Nephron progenitor cell (in vitro differentiated cells): ENCODE results near the gene ELAVL1.
A peak's percentile ranks its signal among the peaks of the same experiment; 100 is the strongest.

ENCODE experiments used
- DNase-seq: peaks from one replicate; pipeline ENCODE4 v3.0.0; 2021
- H3K27ac Mint-ChIP-seq: 2 replicates; pipeline ENCODE4 v1.8.0; 2021; ENCODE audit warnings: mild to moderate bottlenecking, moderate library complexity, mixed read lengths
- H3K27me3 Mint-ChIP-seq: 2 replicates; pipeline ENCODE4 v1.8.0; 2021; ENCODE audit warnings: mild to moderate bottlenecking, low read depth, mixed read lengths; ENCODE audit not compliant: poor library complexity
- H3K36me3 Mint-ChIP-seq: 2 replicates; pipeline ENCODE4 v1.8.0; 2021; ENCODE audit warnings: low read depth, mixed read lengths
- H3K4me1 Mint-ChIP-seq: 2 replicates; pipeline ENCODE4 v1.8.0; 2021; ENCODE audit warnings: mixed read lengths
- H3K4me3 Mint-ChIP-seq: 2 replicates; pipeline ENCODE4 v1.8.0; 2021; ENCODE audit warnings: mild to moderate bottlenecking, moderate library complexity, mixed read lengths
- H3K9me3 Mint-ChIP-seq: 2 replicates; pipeline ENCODE4 v1.8.0; 2021; ENCODE audit warnings: mild to moderate bottlenecking, moderate library complexity, mixed read lengths
- TF ChIP-seq, protein P1 (sequence below): fragments of 200-600 bp; sonication (generic); IDR thresholded peaks from 2 replicates; pipeline ENCODE4 v1.5.0; 2021; ENCODE audit warnings: antibody characterized with exemption

ELAVL1 gene

DNA sequence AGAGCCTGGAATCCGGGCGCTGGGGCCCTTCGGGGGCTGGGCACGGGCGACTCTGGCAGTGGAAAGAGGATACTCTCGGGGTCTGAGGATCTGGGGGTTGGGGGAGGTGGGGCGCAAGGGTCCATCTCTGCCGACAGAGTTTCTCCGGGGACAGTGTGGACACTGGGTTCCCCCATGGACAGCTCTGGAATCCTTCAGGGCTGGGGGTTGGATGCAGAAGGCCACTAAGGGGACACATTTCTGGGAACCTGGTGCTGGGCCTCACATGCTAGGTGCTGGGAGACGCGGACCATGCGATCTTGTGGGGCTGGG lies 88.5 kb downstream of the ELAVL1 start:
- H3K4me1 Mint-ChIP-seq = peaks cover 38% of the 10 kb centered on the region
- peaks cover 9% of the 10 kb centered on the region for H3K36me3 Mint-ChIP-seq
- H3K4me3 Mint-ChIP-seq = peak overlapping the region; percentile 81
- no peak for DNase-seq
- peaks cover 63% of the 10 kb centered on the region for H3K27me3 Mint-ChIP-seq
- no peak overlapping the region for H3K27ac Mint-ChIP-seq
- H3K9me3 Mint-ChIP-seq = no peaks in the 10 kb centered on the region
- TF ChIP-seq, protein P1, sequence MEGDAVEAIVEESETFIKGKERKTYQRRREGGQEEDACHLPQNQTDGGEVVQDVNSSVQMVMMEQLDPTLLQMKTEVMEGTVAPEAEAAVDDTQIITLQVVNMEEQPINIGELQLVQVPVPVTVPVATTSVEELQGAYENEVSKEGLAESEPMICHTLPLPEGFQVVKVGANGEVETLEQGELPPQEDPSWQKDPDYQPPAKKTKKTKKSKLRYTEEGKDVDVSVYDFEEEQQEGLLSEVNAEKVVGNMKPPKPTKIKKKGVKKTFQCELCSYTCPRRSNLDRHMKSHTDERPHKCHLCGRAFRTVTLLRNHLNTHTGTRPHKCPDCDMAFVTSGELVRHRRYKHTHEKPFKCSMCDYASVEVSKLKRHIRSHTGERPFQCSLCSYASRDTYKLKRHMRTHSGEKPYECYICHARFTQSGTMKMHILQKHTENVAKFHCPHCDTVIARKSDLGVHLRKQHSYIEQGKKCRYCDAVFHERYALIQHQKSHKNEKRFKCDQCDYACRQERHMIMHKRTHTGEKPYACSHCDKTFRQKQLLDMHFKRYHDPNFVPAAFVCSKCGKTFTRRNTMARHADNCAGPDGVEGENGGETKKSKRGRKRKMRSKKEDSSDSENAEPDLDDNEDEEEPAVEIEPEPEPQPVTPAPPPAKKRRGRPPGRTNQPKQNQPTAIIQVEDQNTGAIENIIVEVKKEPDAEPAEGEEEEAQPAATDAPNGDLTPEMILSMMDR = no peak

DNA sequence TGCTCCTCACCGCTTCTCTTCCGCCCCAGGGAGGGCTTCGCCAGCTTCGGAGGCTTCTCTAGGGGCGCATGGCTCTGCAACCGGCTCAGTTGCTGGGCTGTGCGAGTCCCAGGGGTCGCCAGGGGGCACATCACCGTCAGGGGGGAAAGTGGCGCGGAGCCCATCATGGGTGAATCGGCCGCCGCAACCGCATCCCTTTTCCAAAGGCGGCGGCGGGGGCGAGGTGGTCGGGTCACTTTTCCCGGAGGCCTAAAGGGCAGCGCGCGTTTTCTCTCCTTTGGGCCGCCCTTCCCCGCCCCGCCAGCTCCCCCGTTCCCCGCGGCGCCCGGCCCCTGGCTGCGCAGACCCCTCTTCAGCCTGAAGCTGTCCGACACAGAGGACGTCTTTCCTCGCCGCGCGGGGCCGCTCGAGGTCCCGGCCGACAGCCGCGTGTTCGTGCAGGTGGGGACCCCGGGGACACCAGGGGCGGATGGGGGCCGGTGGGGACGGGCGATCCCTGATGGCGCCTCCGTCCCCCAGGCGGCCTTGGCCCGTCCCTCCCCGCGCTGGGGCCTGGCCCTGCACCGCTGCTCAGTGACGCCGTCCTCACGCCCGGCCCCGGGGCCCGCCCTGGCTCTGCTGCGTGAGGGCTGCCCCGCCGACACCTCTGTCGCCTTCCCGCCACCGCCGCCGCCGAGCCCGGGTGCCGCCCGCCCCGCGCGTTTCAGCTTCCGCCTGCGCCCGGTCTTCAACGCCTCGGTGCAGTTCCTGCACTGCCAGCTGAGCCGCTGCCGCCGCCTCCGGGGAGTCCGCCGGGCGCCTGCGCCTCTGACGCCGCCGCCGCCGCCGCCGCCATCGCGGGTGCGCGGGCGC lies 89.1 kb downstream of the ELAVL1 start:
- Mint-ChIP-seq H3K4me3 (peak overlapping the region; percentile 81), H3K27ac (no peak overlapping the region), H3K4me1 (peaks cover 32% of the 10 kb centered on the region), H3K36me3 (peaks cover 14% of the 10 kb centered on the region), H3K27me3 (peaks cover 63% of the 10 kb centered on the region), H3K9me3 (no peaks in the 10 kb centered on the region)
- DNase-seq = peak; percentile 65
- TF ChIP-seq, protein P1 = no peak

GRCh38 chr19:7915250-7916102 lies 90.0 kb downstream of the ELAVL1 start:
- Mint-ChIP-seq H3K27ac (no peak overlapping the region), H3K9me3 (no peaks in the 10 kb centered on the region), H3K36me3 (peaks cover 19% of the 10 kb centered on the region), H3K4me1 (peaks cover 25% of the 10 kb centered on the region), H3K27me3 (peaks cover 63% of the 10 kb centered on the region), H3K4me3 (peak overlapping the region; percentile 63)
- DNase-seq = no peak
- TF ChIP-seq, protein P1 = no peak

- Mint-ChIP-seq H3K9me3 (no peaks in the 10 kb centered on the region), H3K4me3 (peak within 1 kb of the TSS; percentile 63), H3K27me3 (peaks cover 58% of the 10 kb centered on the region), H3K36me3 (peaks cover 20% of the 10 kb centered on the region), H3K27ac (no peak within 1 kb of the TSS), H3K4me1 (peaks cover 20% of the 10 kb centered on the region)
- TF ChIP-seq, protein P1 = no peak
- no peak for DNase-seq
Observed at GRCh38 chr19:7914598-7915045, 90.8 kb downstream of the ELAVL1 start, which contains the start of gene TGFBR3L. Gene TGFBR3L (plus strand): TSS chr19:7914830.

DNA sequence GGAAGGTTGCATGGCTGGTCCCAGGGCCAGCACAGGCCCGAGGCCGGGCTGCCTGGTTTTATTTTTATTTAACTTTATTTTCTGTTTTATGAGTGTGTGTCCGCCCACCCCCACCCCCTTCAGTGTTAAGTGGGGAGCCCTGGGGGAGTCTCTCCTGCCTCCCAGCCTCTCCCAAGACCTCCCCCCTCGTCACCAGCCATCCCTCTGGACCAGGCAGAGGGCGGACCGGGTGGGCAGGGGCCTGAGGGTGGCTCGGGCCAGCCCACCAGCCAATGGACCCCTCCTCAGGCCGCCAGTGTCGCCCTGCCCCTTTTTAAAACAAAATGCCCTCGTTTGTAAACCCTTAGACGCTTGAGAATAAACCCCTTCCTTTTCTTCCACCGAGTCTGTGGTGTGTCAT lies 91.3 kb downstream of the ELAVL1 start:
- H3K9me3 Mint-ChIP-seq = no peaks in the 10 kb centered on the region
- no peak overlapping the region for H3K27ac Mint-ChIP-seq
- H3K27me3 Mint-ChIP-seq = peaks cover 56% of the 10 kb centered on the region
- H3K4me3 Mint-ChIP-seq = no peak overlapping the region
- peaks cover 18% of the 10 kb centered on the region for H3K4me1 Mint-ChIP-seq
- H3K36me3 Mint-ChIP-seq = peaks cover 20% of the 10 kb centered on the region
- DNase-seq = no peak
- TF ChIP-seq, protein P1 = no peak
